SU-DHL-6 (cell line): ENCODE measurements around the gene ERAS.

Source experiments
- H2AFZ ChIP-seq: fragments of 200-600 bp; sonication (generic); 2 replicates; pipeline ENCODE4 v1.6.1; 2014; ENCODE audit warnings: low read depth, mild to moderate bottlenecking, moderate library complexity, mixed read lengths, antibody characterized with exemption, low read length; ENCODE audit not compliant: severe bottlenecking
- H3F3A ChIP-seq: fragments of 200-600 bp; shearing (Covaris generic); 2 replicates; pipeline ENCODE4 v1.6.0; 2016; ENCODE audit warnings: antibody characterized with exemption, mild to moderate bottlenecking; ENCODE audit not compliant: insufficient read depth
- H3K27ac ChIP-seq: fragments of 200-600 bp; sonication (generic); 2 replicates; pipeline ENCODE4 v1.5.1; 2016; ENCODE audit warnings: low read depth, mild to moderate bottlenecking, low read length, moderate library complexity, mixed read lengths
- H3K27me3 ChIP-seq: fragments of 200-600 bp; sonication (generic), shearing (Covaris generic); 2 replicates; pipeline ENCODE4 v1.6.0; 2014; ENCODE audit warnings: mild to moderate bottlenecking, low read length
- H3K36me3 ChIP-seq: fragments of 200-600 bp; sonication (generic); 2 replicates; pipeline ENCODE4 v1.6.1; 2014; ENCODE audit warnings: mild to moderate bottlenecking, low read length, mixed read lengths
- H3K4me2 ChIP-seq: fragments of 300-600, 200-600 bp; shearing (Covaris generic), sonication (generic); 2 replicates; pipeline ENCODE4 v1.6.0; 2014; ENCODE audit warnings: low read length, low read depth, mild to moderate bottlenecking; ENCODE audit not compliant: poor library complexity, severe bottlenecking
- H3K4me3 ChIP-seq: fragments of 200-600 bp; sonication (generic); 2 replicates; pipeline ENCODE4 v1.5.1; 2014; ENCODE audit warnings: antibody characterized with exemption, low read length, mild to moderate bottlenecking, mixed read lengths; ENCODE audit not compliant: insufficient read depth, poor library complexity, severe bottlenecking
- H3K79me2 ChIP-seq: fragments of 200-600 bp; sonication (generic); 2 replicates; pipeline ENCODE4 v1.6.1; 2014; ENCODE audit warnings: mild to moderate bottlenecking, low read length, moderate library complexity; ENCODE audit not compliant: insufficient read depth
- H3K9ac ChIP-seq: fragments of 200-600 bp; sonication (generic); 2 replicates; pipeline ENCODE4 v1.7.0; 2014; ENCODE audit warnings: mild to moderate bottlenecking, low read length
- H3K9me2 ChIP-seq: fragments of 200-600 bp; sonication (generic); replicated peaks from 2 replicates; pipeline ENCODE4 v1.6.1; 2014; ENCODE audit warnings: low read length; ENCODE audit not compliant: insufficient read depth
- H3K9me3 ChIP-seq: fragments of 200-600 bp; sonication (generic); 2 replicates; pipeline ENCODE4 v1.6.1; 2014; ENCODE audit warnings: low read length, mixed read lengths; ENCODE audit not compliant: insufficient read depth
- H4K20me1 ChIP-seq: fragments of 200-600 bp; sonication (generic); 2 replicates; pipeline ENCODE4 v1.6.1; 2014; ENCODE audit warnings: low read depth, mild to moderate bottlenecking, antibody characterized with exemption, low read length, moderate library complexity, mixed read lengths
- CTCF ChIP-seq: fragments of 200-600 bp; sonication (generic); IDR thresholded peaks from one replicate; pipeline ENCODE4 v1.5.1; 2017; ENCODE audit warnings: antibody characterized with exemption, mild to moderate bottlenecking, low read length, moderate library complexity; ENCODE audit not compliant: insufficient read depth, poor library complexity, severe bottlenecking
- EZH2phosphoT487 ChIP-seq: fragments of 200-600 bp; sonication (generic), shearing (Covaris generic); conservative IDR thresholded peaks from 2 replicates; pipeline ENCODE4 v1.6.1; 2018; ENCODE audit warnings: mild to moderate bottlenecking, antibody characterized with exemption, low read length, moderate library complexity, mixed read lengths

ERAS gene

DNA sequence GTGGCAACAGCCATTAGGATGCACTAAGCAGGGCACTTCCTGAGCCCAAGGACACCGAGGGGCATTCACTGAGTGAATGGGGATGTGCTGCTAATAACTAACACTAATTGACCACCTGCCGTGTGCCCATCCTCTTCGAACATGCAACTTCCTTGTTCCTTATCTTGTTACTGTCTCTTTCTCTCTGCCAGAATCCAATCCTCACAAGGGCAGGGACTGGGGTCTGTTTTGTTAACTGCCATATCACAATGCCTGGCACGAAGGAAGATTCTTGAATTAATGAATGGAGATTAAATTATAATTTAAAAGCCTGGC lies 1.3 kb downstream of the ERAS start:
- Histone ChIP-seq H3K36me3 (no peaks in the 10 kb centered on the region), H3K4me2 (no peak overlapping the region), H3K9me2 (no peaks in the 10 kb centered on the region), H3K9me3 (no peaks in the 10 kb centered on the region), H3F3A (no peaks in the 10 kb centered on the region), H3K9ac (no peak overlapping the region), H3K27me3 (no peaks in the 10 kb centered on the region), H3K4me3 (no peak overlapping the region), H2AFZ (no peak overlapping the region), H3K79me2 (no peaks in the 10 kb centered on the region), H4K20me1 (no peaks in the 10 kb centered on the region), H3K27ac (no peak overlapping the region)
- TF ChIP-seq EZH2phosphoT487 (no peak), CTCF (no peak)

GRCh38 chrX:48829016-48829735 lies 2.9 kb downstream of the ERAS start:
- Histone ChIP-seq H3K27me3 (no peaks in the 10 kb centered on the region), H2AFZ (no peak overlapping the region), H3K27ac (no peak overlapping the region), H3F3A (no peaks in the 10 kb centered on the region), H4K20me1 (no peaks in the 10 kb centered on the region), H3K4me3 (no peak overlapping the region), H3K4me2 (no peak overlapping the region), H3K9me2 (no peaks in the 10 kb centered on the region), H3K9me3 (no peaks in the 10 kb centered on the region), H3K9ac (no peak overlapping the region), H3K36me3 (no peaks in the 10 kb centered on the region), H3K79me2 (no peaks in the 10 kb centered on the region)
- no peak for TF ChIP-seq EZH2phosphoT487

DNA sequence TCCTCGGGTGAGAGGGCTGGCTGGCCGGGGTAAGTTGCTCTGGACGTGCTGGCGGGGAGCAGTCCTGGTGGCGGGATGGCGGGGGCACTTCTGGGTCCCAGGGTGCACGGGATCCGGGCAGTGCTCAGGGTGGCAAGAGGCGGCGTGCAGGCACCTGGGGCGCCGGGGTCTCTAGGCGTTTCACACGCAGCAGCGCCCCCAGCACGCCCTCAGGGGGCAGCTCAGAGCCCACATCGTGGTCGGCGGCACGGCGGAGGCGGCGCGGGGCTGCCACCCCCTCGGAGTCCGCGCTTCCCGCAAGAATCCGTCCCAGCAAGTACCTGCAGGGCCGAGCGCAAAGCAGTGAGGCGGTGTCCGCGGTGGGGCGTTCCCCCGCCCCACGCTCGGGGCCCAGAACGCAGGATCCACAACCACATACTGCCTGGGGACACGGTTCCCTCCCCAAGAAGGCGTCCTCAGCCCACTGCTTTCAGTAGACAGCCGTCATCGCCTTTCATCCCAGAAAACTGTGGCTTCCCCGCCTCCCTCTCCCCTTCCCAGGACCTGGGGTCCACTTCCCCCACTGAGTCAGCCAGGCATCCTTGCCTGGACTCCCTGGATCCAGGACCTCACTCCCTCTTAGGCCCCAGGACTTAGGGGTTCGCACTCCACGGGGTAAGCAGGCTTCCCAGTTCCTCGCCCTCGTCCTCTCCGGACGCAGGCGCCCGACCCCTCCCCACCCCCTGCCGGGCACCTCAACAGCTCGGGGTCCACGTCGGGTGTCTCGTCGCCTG lies 5.0 kb downstream of the ERAS start:
- Histone ChIP-seq H3K27me3 (no peaks in the 10 kb centered on the region), H3K4me2 (no peak overlapping the region), H3K9ac (no peak overlapping the region), H3K9me3 (no peaks in the 10 kb centered on the region), H4K20me1 (no peaks in the 10 kb centered on the region), H3K9me2 (no peaks in the 10 kb centered on the region), H3K79me2 (no peaks in the 10 kb centered on the region), H2AFZ (no peak overlapping the region), H3K4me3 (no peak overlapping the region), H3K27ac (no peak overlapping the region), H3K36me3 (no peaks in the 10 kb centered on the region), H3F3A (no peaks in the 10 kb centered on the region)
- no peak for TF ChIP-seq CTCF
- no peak for TF ChIP-seq EZH2phosphoT487

- no peaks in the 10 kb centered on the region for H3K36me3 ChIP-seq
- no peak overlapping the region for H3K4me3 ChIP-seq
Observed at GRCh38 chrX:48831909-48832291, 5.6 kb downstream of the ERAS start.

More at GRCh38 chrX:48831909-48832291, 5.6 kb downstream of the ERAS start:
- Histone ChIP-seq H2AFZ (no peak overlapping the region), H4K20me1 (no peaks in the 10 kb centered on the region), H3K9me2 (no peaks in the 10 kb centered on the region), H3K9ac (no peak overlapping the region), H3K4me2 (no peak overlapping the region), H3K79me2 (no peaks in the 10 kb centered on the region), H3F3A (no peaks in the 10 kb centered on the region), H3K27me3 (no peaks in the 10 kb centered on the region), H3K27ac (no peak overlapping the region), H3K9me3 (no peaks in the 10 kb centered on the region)
- TF ChIP-seq EZH2phosphoT487, result no peak
- no peak for TF ChIP-seq CTCF
